Hematopoietic multipotent progenitor cell treated with erythropoietin and hydrocortisone succinate and interleukin-3 and kit ligand, for 4 days (in vitro differentiated cells): ENCODE data around the gene PROX2.

ENCODE experiments used
- DNase-seq: peaks from one replicate; pipeline ENCODE4 v3.0.0-alpha.2; 2015

The PROX2 gene

GRCh38 chr14:74875941-74876913 is at the start of gene PROX2:
Gene PROX2, minus strand, starts transcription at chr14:74876145. Its CDS starts 12,311 bp downstream, at chr14:74863834.
- DNase-seq = peak; percentile 77

DNA sequence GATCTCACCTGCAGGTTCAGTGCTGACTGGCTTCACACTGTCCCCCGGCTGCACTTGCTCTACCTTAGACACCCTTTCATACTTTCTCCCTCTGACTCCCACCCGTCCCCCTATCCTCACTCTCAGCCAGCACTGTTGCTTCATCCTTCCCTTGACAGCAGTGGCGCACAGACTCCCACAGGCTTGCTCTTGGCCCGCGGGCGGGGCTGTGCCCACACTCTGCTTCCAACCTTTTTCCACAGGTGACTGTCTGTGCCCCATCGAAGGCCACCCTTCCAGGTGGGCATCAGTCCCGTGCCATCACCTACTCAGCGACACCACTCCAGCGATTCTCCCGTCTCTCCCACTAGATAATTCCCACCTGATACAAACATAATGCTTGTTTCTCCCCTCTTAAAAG is 48.1 kb upstream of the PROX2 start:
- DNase-seq = no peak

DNA sequence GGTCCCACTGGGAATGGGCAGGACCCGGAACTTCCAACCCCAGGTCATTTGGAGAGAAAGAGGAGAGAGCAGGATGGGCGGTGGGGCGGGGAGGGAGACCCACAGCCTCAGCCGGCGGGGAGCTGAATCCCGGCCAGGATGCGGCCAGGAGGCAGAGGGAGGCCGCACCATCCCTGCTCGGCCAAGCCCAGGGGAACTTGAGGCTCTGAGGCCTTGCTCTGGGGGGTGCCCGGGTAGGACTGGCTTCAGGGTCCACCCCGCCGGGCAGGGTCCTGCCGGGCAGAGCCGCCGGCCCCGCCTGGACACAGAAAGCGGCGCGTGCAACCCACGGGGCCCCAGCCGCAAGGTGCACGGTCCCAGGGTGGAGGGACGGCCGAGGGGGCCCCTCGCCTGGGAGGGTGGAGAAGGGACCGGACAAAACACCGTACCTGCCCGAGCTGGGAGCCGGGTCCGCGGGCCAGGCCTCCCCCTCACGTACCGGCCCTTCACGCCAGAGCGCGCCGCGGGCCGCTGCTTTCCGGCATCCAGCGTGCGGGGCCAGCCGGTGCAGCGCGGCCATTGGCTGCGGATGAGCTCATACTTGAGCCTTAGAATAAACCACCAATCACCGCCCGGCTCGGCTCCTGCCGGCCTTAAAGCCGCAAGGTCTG is 46.9 kb upstream of the PROX2 start, which contains the start of gene RPS6KL1:
Gene RPS6KL1 (minus strand): TSS at position 509 of the 650 bp plus-strand sequence. CDS start 1,719 bp downstream, outside the sequence.
- DNase-seq = peak; percentile 95

- no peak for DNase-seq
These were observed 46.2 kb upstream of the PROX2 start for GRCh38 chr14:74921987-74922751.

GRCh38 chr14:74921053-74921620 is 45.2 kb upstream of the PROX2 start:
- DNase-seq = no peak

DNA sequence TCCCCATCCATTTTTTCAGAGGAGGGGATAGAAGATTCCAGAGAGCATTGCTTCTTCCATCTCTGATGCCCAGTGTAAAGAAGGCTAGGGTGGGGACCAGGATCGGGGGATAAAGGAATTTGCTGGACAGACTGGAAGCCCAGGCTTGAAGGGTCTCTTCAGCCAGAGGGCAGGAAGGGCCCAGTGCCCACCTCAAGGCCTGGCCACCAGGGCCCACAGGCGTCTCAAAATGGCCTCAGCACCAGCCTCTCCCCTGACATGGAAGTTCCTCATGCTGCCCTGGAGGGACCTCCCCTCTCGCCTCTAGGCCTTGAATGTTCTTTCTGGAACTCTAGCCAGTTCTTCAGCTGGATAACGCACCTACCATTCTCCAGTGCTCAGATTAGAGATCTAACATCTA is 44.3 kb upstream of the PROX2 start:
- DNase-seq = no peak

GRCh38 chr14:74919421-74920165 is 43.6 kb upstream of the PROX2 start:
- no peak for DNase-seq

DNA sequence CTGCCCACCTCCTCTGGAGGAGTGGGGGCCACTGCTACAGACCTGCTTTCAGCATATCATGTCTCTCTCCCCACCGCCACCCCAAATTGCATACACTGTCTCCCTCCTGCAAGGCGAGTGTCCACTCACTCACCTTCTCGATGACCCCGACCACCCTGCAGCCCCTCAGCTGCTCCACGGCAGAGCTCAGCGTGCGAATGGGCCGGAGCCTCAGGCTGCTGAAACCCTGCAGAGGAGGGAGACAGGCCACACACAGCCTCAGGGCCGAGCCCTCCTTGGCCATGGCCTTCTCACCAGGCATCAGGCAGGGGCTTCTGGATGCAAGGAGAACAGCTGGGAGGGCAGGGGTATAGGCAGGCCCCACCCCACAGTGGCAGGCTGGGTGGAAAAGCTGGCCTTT is 42.4 kb upstream of the PROX2 start:
- no peak for DNase-seq

DNA sequence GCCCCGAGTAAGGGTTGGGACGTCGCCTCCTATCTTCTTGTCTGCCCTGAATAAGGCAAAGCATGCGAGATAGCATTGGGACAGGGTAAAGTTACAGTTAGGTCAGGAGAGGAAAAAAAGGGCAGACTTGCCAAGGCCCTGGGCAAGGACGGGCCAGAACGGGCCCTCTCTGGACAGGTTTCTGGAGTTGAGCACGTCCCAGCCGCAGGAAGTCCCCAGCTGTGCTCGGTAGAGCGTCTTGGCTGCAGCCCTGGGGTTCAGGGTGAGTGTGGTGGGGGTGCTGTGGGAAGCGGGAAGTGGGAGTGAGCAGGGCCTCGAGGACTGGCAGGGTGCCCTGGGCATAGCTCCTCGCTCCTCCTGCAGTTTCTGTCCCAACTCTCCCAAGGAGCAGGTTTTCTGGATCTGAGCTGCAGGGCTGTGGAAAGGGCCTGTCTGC is 41.7 kb upstream of the PROX2 start:
- no peak for DNase-seq

DNA sequence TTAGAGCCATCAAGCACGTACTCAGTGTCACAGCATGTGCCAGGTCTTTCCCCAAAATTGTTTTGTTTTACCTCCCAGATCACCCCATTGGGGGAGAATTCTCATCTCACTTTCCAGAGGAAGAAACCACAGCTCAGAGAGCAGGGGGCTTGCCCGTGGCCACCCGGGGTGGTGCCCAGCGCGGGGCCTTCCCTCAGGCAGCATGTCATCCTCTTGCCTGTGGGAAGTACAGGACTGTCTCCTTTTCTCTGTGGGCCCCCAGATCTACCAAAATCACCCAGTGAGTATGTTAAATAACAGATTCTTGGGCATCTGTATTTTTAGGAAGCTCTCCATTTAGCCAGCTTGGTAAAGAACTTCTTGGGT is 41.2 kb upstream of the PROX2 start:
- no peak for DNase-seq

DNA sequence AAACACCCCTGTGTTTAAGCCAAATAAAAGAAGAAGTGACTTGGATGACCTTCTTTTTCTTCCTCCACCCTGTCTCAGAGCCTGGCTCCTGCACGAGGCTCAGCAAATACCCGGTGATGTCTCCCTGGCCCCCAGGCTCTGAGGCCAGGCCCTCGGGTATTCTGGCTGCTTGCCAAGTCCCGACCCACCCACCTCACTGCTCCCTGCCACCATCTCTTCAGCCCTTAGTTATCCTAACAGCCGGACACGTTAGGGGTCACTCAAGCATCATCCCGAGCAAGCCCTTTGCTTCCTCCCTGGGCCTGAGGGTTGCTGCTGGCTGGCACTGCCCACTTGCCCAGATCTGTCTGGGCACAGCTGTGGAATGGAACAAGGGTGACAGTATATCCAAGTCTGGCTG is 39.9 kb upstream of the PROX2 start:
- DNase-seq = no peak

GRCh38 chr14:74915426-74915825 is 39.5 kb upstream of the PROX2 start:
- DNase-seq = no peak

DNA sequence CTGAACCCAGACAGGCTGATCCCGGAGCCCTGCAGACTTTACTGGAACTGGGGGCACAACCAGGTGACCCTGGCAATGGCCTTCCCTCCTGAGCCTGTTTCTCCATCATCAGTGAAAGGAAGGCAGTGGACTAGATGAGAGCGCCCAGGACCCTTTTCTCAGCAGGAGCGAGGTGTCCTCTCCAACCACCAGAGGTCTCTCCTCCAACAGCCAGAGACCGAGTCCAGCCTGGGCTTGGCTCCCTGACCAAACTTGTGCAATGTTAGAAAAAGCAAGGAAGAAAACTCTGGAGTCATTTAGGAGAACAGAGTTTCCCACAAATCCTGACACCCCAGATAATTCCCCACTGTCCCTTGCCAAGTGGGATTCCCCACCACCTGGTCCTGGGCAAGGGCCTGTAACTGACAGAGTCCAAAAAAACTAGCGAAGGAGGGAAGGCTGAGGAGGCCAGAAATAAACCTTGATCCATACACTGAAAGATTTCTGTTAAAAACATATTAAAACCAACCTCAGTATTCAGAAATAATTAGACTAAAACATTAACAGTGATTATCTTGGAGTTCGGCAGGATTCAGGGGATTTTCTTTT is 38.1 kb upstream of the PROX2 start:
- peak; percentile 76 for DNase-seq

DNA sequence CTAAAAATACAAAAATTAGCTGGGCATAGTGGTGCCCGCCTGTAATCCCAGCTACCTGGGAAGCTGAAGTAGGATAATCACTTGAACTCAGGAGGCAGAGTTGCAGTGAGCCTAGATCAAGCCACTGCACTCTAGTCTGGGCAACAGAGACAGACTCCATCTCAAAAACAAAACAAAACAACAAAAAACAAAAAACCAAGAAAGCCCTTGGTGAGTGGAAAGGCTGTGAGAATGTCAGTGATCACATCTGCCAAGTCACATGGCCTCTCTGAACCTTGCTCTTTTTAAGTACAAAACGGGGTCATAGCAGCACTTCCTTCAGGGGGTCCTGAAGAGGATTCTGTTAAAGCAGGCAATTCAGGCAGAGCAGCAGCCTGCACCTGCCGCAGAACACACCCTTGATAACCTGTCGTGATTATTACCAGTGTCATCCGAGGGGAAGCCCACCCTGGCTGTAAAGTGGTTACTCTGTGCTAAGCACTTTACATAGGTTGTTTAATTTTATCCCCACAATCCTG is 37.5 kb upstream of the PROX2 start:
- no peak for DNase-seq

DNA sequence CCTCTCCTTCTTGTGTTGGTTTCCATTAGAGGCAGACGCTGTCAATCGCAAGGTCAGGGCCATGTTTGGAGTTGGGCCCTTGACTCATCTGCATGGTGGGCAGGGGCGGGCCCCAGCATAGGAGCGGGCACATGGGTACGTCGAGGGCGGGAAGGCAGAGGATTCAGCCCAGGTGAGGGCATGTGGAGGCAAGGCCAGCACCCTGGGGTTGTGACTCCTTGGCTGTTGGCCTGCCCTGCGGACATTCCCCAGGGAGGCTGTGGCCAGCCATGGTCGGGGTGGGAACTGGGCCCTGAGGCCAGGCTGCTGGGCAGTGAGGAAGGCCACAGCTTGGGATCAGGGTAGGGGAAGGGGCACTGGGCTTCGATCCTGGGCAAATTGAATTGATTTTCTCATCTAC is 36.9 kb upstream of the PROX2 start:
- no peak for DNase-seq

- DNase-seq = no peak
These were observed 36.2 kb upstream of the PROX2 start for GRCh38 chr14:74912111-74912510.

- DNase-seq = no peak
These were observed 35.8 kb upstream of the PROX2 start for GRCh38 chr14:74911704-74912103.

DNA sequence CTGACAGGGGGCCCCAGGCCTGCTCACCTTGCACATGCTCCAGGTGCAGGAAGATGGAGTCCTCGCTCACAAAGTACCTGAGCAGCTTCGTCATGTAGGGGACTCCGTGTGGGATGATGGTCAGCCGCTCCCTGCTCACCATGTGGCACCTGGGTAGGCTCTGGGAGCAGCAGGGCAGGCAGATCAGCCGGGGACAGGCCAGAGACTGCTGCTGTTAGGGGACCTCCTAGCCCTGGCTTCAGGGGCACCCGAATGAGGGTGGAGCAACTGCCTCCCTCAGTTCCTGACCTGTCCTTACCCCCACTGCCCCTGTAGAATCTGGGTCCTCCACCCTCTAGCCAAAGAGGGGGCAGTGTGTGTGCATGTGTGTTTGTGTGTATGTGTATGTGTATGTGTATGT is 35.3 kb upstream of the PROX2 start:
- no peak for DNase-seq

- DNase-seq = no peak
These were observed 34.6 kb upstream of the PROX2 start for GRCh38 chr14:74910556-74910955.

GRCh38 chr14:74909911-74910310 is 34.0 kb upstream of the PROX2 start:
- no peak for DNase-seq

GRCh38 chr14:74909501-74909900 is 33.6 kb upstream of the PROX2 start:
- no peak for DNase-seq
